HCT116 (cell line): Measurements from ENCODE around the gene ASPA. TPM values are rescaled to one million over a fixed set of nuclear protein-coding genes. Genes with fewer than 3 reads are reported as not detected.

ENCODE experiments used
- ATAC-seq: fragments of 200-7000 bp; cut with Tn5 transposase; 2 replicates; pipeline ENCODE4 v1.9.1; 2020; ENCODE audit warnings: mild to moderate bottlenecking, moderate library complexity
- BruUV-seq: library from RNA; stranded (reverse); fragments of 400-500 nt; replicated peaks from 2 replicates; lab custom pipeline; 2021; lab: Mats Ljungman, UMichigan
- CTCF ChIA-PET: fragments of 300-600 bp; sonication (Branson Sonifier 250); formaldehyde crosslinking; loops from one replicate; lab custom pipeline; 2021; ENCODE audit warnings: antibody characterized with exemption; lab: Charles Lee
- POLR2A ChIA-PET: fragments of 300-600, 350-600 bp; sonication (Branson Sonifier 250); formaldehyde crosslinking; loops from one replicate; lab custom pipeline; 2021; ENCODE audit warnings: antibody characterized with exemption; lab: Charles Lee
- RAD21 ChIA-PET, 2 experiments: fragments of 300-600 bp; sonication (Branson Sonifier 250); formaldehyde crosslinking; loops; one replicate each; lab custom pipeline; 2023; ENCODE audit warnings: low total read pairs in 2 of 2; ENCODE audit not compliant: uncharacterized antibody in 2 of 2, unreplicated experiment in 2 of 2, low non-redundant PET in 1 of 2; lab: Charles Lee
- DNase-seq: peaks from one replicate; pipeline ENCODE4 v3.0.0-alpha.2; 2010; ENCODE audit warnings: low read depth, low spot score
- H2AFZ ChIP-seq: fragments of 200-600 bp; shearing (Covaris generic), sonication (generic); 2 replicates; pipeline ENCODE4 v1.6.1; 2017; ENCODE audit warnings: low read depth, mixed run types, mixed read lengths, antibody characterized with exemption, low read length; ENCODE audit not compliant: poor library complexity, severe bottlenecking
- H3K27ac ChIP-seq: 2 replicates; pipeline ENCODE4 v1.5.1; 2012; ENCODE audit warnings: low read depth, low read length
- H3K27me3 ChIP-seq: fragments of 200-600 bp; sonication (generic); 2 replicates; pipeline ENCODE4 v1.6.1; 2016; ENCODE audit warnings: mixed run types, low read length, mixed read lengths; ENCODE audit not compliant: insufficient read depth
- H3K36me3 ChIP-seq, 2 experiments: fragments of 200-500 bp in 1 of 2; fragments of 200-600 bp in 1 of 2; sonication (Bioruptor generic) in 1 of 2; sonication (generic) in 1 of 2; 2 replicates each; pipeline versions ENCODE4 v1.5.1 to v1.6.1; 2014 to 2016; ENCODE audit warnings: low read length in 2 of 2, inconsistent platforms in 1 of 2, mixed read lengths in 1 of 2, mixed run types in 1 of 2; ENCODE audit not compliant: insufficient read depth in 2 of 2, control insufficient read depth in 1 of 2
- H3K4me1 ChIP-seq, 2 experiments: fragments of 200-600 bp in 1 of 2; sonication (generic) in 1 of 2; 2 replicates each; pipeline versions ENCODE4 v1.5.1 to v1.6.1; 2012 to 2017; ENCODE audit warnings: low read length in 2 of 2, inconsistent platforms in 1 of 2, mild to moderate bottlenecking in 1 of 2, mixed read lengths in 1 of 2, mixed run types in 1 of 2, moderate library complexity in 1 of 2; ENCODE audit not compliant: insufficient read depth in 2 of 2, control insufficient read depth in 1 of 2
- H3K4me2 ChIP-seq: fragments of 200-600 bp; sonication (generic); 2 replicates; pipeline ENCODE4 v1.6.1; 2017; ENCODE audit warnings: mixed run types, low read length, mixed read lengths
- H3K4me3 ChIP-seq, 2 experiments: fragments of 200-600 bp in 1 of 2; sonication (generic) in 1 of 2; replicated peaks in 1 of 2; 2 replicates each; pipeline ENCODE4 v1.5.1; 2011 to 2016; ENCODE audit warnings: low read length in 2 of 2, control low read depth in 1 of 2, low read depth in 1 of 2, mild to moderate bottlenecking in 1 of 2, mixed read lengths in 1 of 2, mixed run types in 1 of 2
- H3K79me2 ChIP-seq: fragments of 200-600 bp; sonication (generic); 2 replicates; pipeline ENCODE4 v1.6.1; 2017; ENCODE audit warnings: mild to moderate bottlenecking, mixed run types, low read length, moderate library complexity, mixed read lengths; ENCODE audit not compliant: insufficient read depth
- H3K9ac ChIP-seq: fragments of 200-600 bp; sonication (generic); 2 replicates; pipeline ENCODE4 v1.6.1; 2016; ENCODE audit warnings: low read length, mixed read lengths
- H3K9me2 ChIP-seq: fragments of 200-600 bp; sonication (generic), shearing (Covaris generic); 2 replicates; pipeline ENCODE4 v1.6.1; 2017; ENCODE audit warnings: mixed run types, mild to moderate bottlenecking, moderate library complexity; ENCODE audit not compliant: insufficient read depth
- H3K9me3 ChIP-seq, 2 experiments: fragments of 200-500 bp in 1 of 2; fragments of 200-600 bp in 1 of 2; sonication (Bioruptor generic) in 1 of 2; sonication (generic) in 1 of 2; 2 replicates each; pipeline ENCODE4 v1.6.1; 2014 to 2017; ENCODE audit warnings: low read length in 2 of 2, mixed read lengths in 2 of 2, inconsistent platforms in 1 of 2, low read depth in 1 of 2, mild to moderate bottlenecking in 1 of 2, mixed run types in 1 of 2, moderate library complexity in 1 of 2; ENCODE audit not compliant: control insufficient read depth in 1 of 2, insufficient read depth in 1 of 2
- H4K20me1 ChIP-seq: fragments of 200-600 bp; sonication (generic), shearing (Covaris generic); 2 replicates; pipeline ENCODE4 v1.6.1; 2017; ENCODE audit warnings: mixed run types, mild to moderate bottlenecking, moderate library complexity; ENCODE audit not compliant: insufficient read depth
- CBX3 ChIP-seq: IDR thresholded peaks from 2 replicates; pipeline ENCODE4 v1.6.1; 2012; ENCODE audit warnings: low read depth
- EGR1 ChIP-seq: IDR thresholded peaks from 2 replicates; pipeline ENCODE4 v1.6.1; 2012; ENCODE audit warnings: low read depth
- ELF1 ChIP-seq: IDR thresholded peaks from 2 replicates; pipeline ENCODE4 v1.6.1; 2012; ENCODE audit warnings: low read depth, borderline replicate concordance
- EZH2phosphoT487 ChIP-seq: fragments of 200-600 bp; IDR thresholded peaks from 2 replicates; pipeline ENCODE4 v1.6.1; 2018; ENCODE audit warnings: antibody characterized with exemption, borderline replicate concordance
- FOSL1 ChIP-seq: IDR thresholded peaks from 2 replicates; pipeline ENCODE4 v1.6.1; 2012; ENCODE audit warnings: low read depth
- JUND ChIP-seq: IDR thresholded peaks from 2 replicates; pipeline ENCODE4 v1.6.1; 2012
- MAX ChIP-seq: IDR thresholded peaks from 2 replicates; pipeline ENCODE4 v1.6.1; 2012
- POLR2AphosphoS5 ChIP-seq: IDR thresholded peaks from 2 replicates; pipeline ENCODE4 v1.6.1; 2011; ENCODE audit warnings: mild to moderate bottlenecking, low read depth, low read length, moderate library complexity
- RAD21 ChIP-seq: IDR thresholded peaks from 2 replicates; pipeline ENCODE4 v1.6.1; 2012; ENCODE audit warnings: low read depth, mild to moderate bottlenecking
- REST ChIP-seq: IDR thresholded peaks from 2 replicates; pipeline ENCODE4 v1.6.1; 2012; ENCODE audit warnings: low read depth
- YY1 ChIP-seq: IDR thresholded peaks from 2 replicates; pipeline ENCODE4 v1.6.1; 2011; ENCODE audit warnings: low read length, low read depth, moderate library complexity, mild to moderate bottlenecking; ENCODE audit not compliant: insufficient replicate concordance; ENCODE audit errors: extremely low read depth
- ZBTB33 ChIP-seq: IDR thresholded peaks from 2 replicates; pipeline ENCODE4 v1.6.1; 2011; ENCODE audit warnings: mild to moderate bottlenecking, low read length, moderate library complexity; ENCODE audit not compliant: insufficient replicate concordance; ENCODE audit errors: extremely low read depth
- ZFX ChIP-seq: fragments of 450-650 bp; IDR thresholded peaks from 2 replicates; pipeline ENCODE4 v1.6.1; 2017
- ZNF274 ChIP-seq: fragments of 200-500 bp; sonication (Bioruptor generic); IDR thresholded peaks from 2 replicates; pipeline ENCODE4 v1.6.1; 2014; ENCODE audit warnings: mild to moderate bottlenecking, low read depth, low read length, inconsistent platforms
- intact Hi-C: fragments of 100-400 bp; cut with micrococcal nuclease; formaldehyde crosslinking; loops from 2 replicates; pipeline ENCODE4 v1.10.0; 2022
- total RNA-seq: library from RNA; stranded (reverse); gene quantifications from one replicate; pipeline ENCODE4 v1.2.1, GENCODE V29; 2021; ENCODE audit not compliant: unreplicated experiment

Gene ASPA
- total RNA-seq, 1 experiment from 2014 or later, result not detected

- Histone ChIP-seq H3K9ac (no peak overlapping the region), H3K9me3 (no peaks in the 10 kb centered on the region), H3K9me2 (no peaks in the 10 kb centered on the region), H3K79me2 (no peaks in the 10 kb centered on the region), H3K36me3 (no peaks in the 10 kb centered on the region), H3K27me3 (no peaks in the 10 kb centered on the region), H3K4me1 (no peaks in the 10 kb centered on the region), H2AFZ (no peak overlapping the region), H3K4me2 (no peak overlapping the region), H3K4me3 (no peak overlapping the region), H4K20me1 (no peaks in the 10 kb centered on the region), H3K27ac (no peak overlapping the region)
- BruUV-seq, result no TSS peak
- no peak for TF ChIP-seq MAX
- no peak for TF ChIP-seq EZH2phosphoT487
- no peak for TF ChIP-seq ELF1
- TF ChIP-seq ZBTB33, result no peak
- TF ChIP-seq JUND, result no peak
- TF ChIP-seq EGR1, result no peak
- no peak for TF ChIP-seq ZNF274
- no peak for TF ChIP-seq FOSL1
- no peak for TF ChIP-seq YY1
- TF ChIP-seq RAD21, result no peak
- no peak for TF ChIP-seq REST
- no peak for TF ChIP-seq ZFX
- no peak for TF ChIP-seq POLR2AphosphoS5
- TF ChIP-seq CBX3, result no peak
- no peak for ATAC-seq
- DNase-seq, result no peak
- intact Hi-C loops, result no loop called here
- RAD21 ChIA-PET, result no interaction called here
- CTCF ChIA-PET, result interaction anchor here (0.7 kb wide), 1 partner anchor 11 kb away, joined by 3 read pairs; no protein-coding TSS in a partner anchor
- POLR2A ChIA-PET, result no interaction called here
These were observed 48.2 kb downstream of the ASPA start for GRCh38 chr17:3524024-3524423.
